Measurements from ENCODE around the gene SH3RF3.

DNA sequence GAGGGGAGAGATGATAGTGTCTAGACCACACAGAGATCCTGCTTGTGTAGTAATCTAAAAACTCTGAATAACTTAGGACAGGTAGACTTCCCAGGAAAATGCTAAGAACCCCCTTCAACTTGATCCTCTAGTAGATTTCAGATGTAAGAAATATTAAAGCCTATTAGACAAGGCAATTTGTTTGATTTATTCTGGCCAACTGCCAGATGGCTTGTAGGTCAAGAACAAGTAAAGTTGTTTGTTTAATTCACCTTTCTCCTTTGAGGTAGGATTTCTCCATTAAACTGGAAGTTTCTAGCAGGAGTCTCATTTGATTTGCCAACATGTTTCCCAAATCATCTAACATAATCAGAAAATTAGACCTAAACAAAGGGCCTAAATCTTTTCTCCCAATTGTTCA lies 48.6 kb downstream of the SH3RF3 start:
- no peak for TF ChIP-seq TAF1 (IDR thresholded peaks at IDR 0.05; ENCODE audit: borderline replicate concordance, insufficient read depth, low read length)
- TF ChIP-seq POLR2AphosphoS5 (IDR thresholded peaks at IDR 0.05; ENCODE audit: low read depth, low read length), result no peak
- no peak for TF ChIP-seq SIN3A (IDR thresholded peaks at IDR 0.05; ENCODE audit: borderline replicate concordance, insufficient read depth, low read length)
